ENCODE data around the gene SNX27.
"Not testable (repeated sequence)": the region's sequence is repeated elsewhere in the genome, so short reads cannot be mapped to it uniquely, and the experiment has no call there.

- not testable (repeated sequence) for TF ChIP-seq POLR2A (IDR thresholded peaks at IDR 0.05; ENCODE audit: borderline replicate concordance, extremely low read depth, insufficient read depth, insufficient read length); CTCF (IDR thresholded peaks at IDR 0.05 in 2 of 3, conservative IDR thresholded peaks at IDR 0.05 in 1 of 3; ENCODE audit: borderline replicate concordance in 1 of 3, insufficient read depth in 1 of 3, low read depth in 2 of 3, low read length in 2 of 3)
These were observed 7.1 kb downstream of the SNX27 start for GRCh38 chr1:151618996-151619395.

All from HCT116 (cell line).